ENCODE data around the gene LPCAT3.

- TF ChIP-seq CTCF (conservative IDR thresholded peaks at IDR 0.05): no peak
- TF ChIP-seq EZH2 (IDR thresholded peaks at IDR 0.05; ENCODE audit: low read depth): no peak
Observed at GRCh38 chr12:6981152-6982052, 36.9 kb downstream of the LPCAT3 start.
